Kidney (tissue), 14 donors: Measurements from ENCODE around the gene WDR81. TPM values are rescaled to one million over a fixed set of nuclear protein-coding genes. Genes with fewer than 3 reads are reported as not detected.
A peak's percentile ranks its signal among the peaks of the same experiment; 100 is the strongest.

Experiments used
- DNase-seq, 5 donors: peaks; one replicate each; pipeline ENCODE4 v3.0.0-alpha.2; 2013 to 2020
- FAIRE-seq: peaks from 2 replicates; lab custom pipeline; 2012; peaks lifted over from hg19 to GRCh38; lab: Jason Lieb, UNC
- H3K27ac ChIP-seq, 2 donors: one replicate each; pipeline ENCODE4 v1.7.0; 2013; ENCODE audit warnings: low read depth in 2 of 2, low read length in 2 of 2, inconsistent platforms in 1 of 2
- H3K27me3 ChIP-seq: one replicate; pipeline ENCODE4 v1.7.1; 2013; ENCODE audit warnings: low read length, inconsistent platforms; ENCODE audit not compliant: control insufficient read depth, insufficient read depth
- H3K36me3 ChIP-seq, 3 donors: one replicate each; pipeline versions ENCODE4 v1.7.0 to v1.7.1; 2013; ENCODE audit warnings: low read length in 3 of 3, control low read depth in 1 of 3, inconsistent platforms in 1 of 3; ENCODE audit not compliant: insufficient read depth in 3 of 3, control insufficient read depth in 2 of 3
- H3K4me1 ChIP-seq, 3 donors: one replicate each; pipeline versions ENCODE4 v1.7.0 to v1.7.1; 2013; ENCODE audit warnings: low read length in 3 of 3, inconsistent platforms in 1 of 3, low read depth in 1 of 3; ENCODE audit not compliant: control insufficient read depth in 2 of 3, insufficient read depth in 2 of 3
- H3K4me3 ChIP-seq, 3 donors: one replicate each; pipeline versions ENCODE4 v1.7.0 to v1.8.1; 2013; ENCODE audit warnings: low read length in 3 of 3, control low read depth in 1 of 3, inconsistent platforms in 1 of 3
- H3K9ac ChIP-seq, 3 donors: one replicate each; pipeline versions ENCODE4 v1.7.0 to v1.7.1; 2013; ENCODE audit warnings: low read length in 3 of 3, control low read depth in 1 of 3, inconsistent platforms in 1 of 3
- H3K9me3 ChIP-seq, 3 donors: one replicate each; pipeline versions ENCODE4 v1.7.0 to v1.7.1; 2013; ENCODE audit warnings: low read length in 3 of 3, control low read depth in 1 of 3, inconsistent platforms in 1 of 3; ENCODE audit not compliant: control insufficient read depth in 2 of 3, insufficient read depth in 1 of 3
- CTCF ChIP-seq: IDR thresholded peaks from 3 replicates; pipeline ENCODE4 v1.5.1; 2012; ENCODE audit warnings: mild to moderate bottlenecking, moderate library complexity, borderline replicate concordance; ENCODE audit not compliant: insufficient read depth; ENCODE audit errors: extremely low read depth
- intact Hi-C: fragments of 100-400 bp; cut with DNase I; formaldehyde crosslinking; loops from one replicate; pipeline ENCODE4 v1.11.1; 2022
- polyA plus RNA-seq: library from polyadenylated mRNA; stranded (reverse); fragments of 350-450 nt; fragmentation: Illumina TruSeq; extraction: RNeasy Lipid Tissue Mini Kit (QIAGEN cat#74804); gene quantifications from one replicate; pipeline ENCODE4 v1.2.3, GENCODE V29; 2014; ENCODE audit warnings: low read depth, low replicate concordance; ENCODE audit not compliant: insufficient read depth
- total RNA-seq: library from RNA; stranded (reverse); fragmentation: NEBNext Ultra II Directional; extraction: Animal tissue kit (Norgen Biotek cat#: 25700); gene quantifications from one replicate; pipeline ENCODE4 v1.2.1, GENCODE V29; 2021
- donor health status: control.
- donor health status: control.
- donor health status: control.
- donor health status: control.
- donor health status: control.
- donor health status: DM: yes; HTN: yes; CAD: no.
- donor health status: Normal renal cell carcinoma (clear cell type).

WDR81 gene
- total and polyA plus RNA-seq, 2 donors from 2014 or later: 16.1 to 28.5 TPM

DNA sequence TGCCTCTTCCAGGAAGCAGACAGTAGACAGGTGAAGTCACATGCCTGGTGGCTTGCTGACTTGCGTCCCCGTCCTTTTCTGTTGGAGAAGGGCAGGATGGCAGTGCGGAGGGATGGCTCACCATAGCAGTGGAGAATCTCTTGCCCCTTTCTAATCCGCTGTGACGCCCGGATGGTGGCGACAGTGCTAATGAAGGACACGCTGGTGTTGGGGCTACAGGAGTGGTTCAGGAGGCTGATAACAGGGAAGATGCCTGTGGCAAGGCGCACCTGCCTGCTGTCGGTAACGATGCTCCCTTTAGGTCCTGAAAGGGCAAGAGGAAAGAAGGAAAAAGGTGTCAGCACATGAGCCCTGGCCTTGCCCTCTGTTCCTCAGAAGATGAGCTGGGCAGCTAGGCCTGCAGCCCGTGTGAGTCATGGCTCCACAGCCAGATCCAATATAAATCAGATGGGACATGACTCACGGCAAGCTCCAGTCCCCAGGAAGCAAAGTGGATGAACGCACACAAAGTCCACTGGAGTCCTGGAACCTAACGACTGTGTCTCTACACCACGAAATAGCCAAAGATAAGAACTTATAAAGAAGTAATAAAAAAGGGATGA is 62.9 kb downstream of the WDR81 start:
- no peak overlapping the region for H3K9ac ChIP-seq
- H3K27me3 ChIP-seq: no peaks in the 10 kb centered on the region
- no peaks in the 10 kb centered on the region for H3K9me3 ChIP-seq
- no peak for TF ChIP-seq CTCF
- peaks cover 0 to 20% (median 7%) of the 10 kb centered on the region in 3 donors for H3K4me1 ChIP-seq
- FAIRE-seq (no peak), DNase-seq (peak in 1 of 5 donors; percentile 75)
- H3K27ac ChIP-seq: peak overlapping the region; percentile 14 to 21
- H3K36me3 ChIP-seq: peaks cover 0 to 12% (median 0%) of the 10 kb centered on the region in 3 donors
- H3K4me3 ChIP-seq: no peak overlapping the region
- intact Hi-C loops: no loop called here

Other genes with a start within 250 kb of the WDR81 start
- gene MYO1C, start 232.0 kb upstream of the WDR81 start, total RNA-seq: 225 TPM
- gene MYO1C, start 232.0 kb upstream of the WDR81 start, polyA plus RNA-seq: 62.7 TPM
- 46.2 TPM for gene INPP5K, start 208.1 kb upstream of the WDR81 start, total RNA-seq
- 36.1 TPM for gene INPP5K, start 208.1 kb upstream of the WDR81 start, polyA plus RNA-seq
- 88.5 TPM for gene PITPNA, start 161.9 kb upstream of the WDR81 start, total RNA-seq
- 45.2 TPM for gene PITPNA, start 161.9 kb upstream of the WDR81 start, polyA plus RNA-seq
- 48.9 TPM for gene SLC43A2, start 95.9 kb upstream of the WDR81 start, total RNA-seq
- 60.4 TPM for gene SLC43A2, start 95.9 kb upstream of the WDR81 start, polyA plus RNA-seq
- gene SCARF1, start 79.0 kb upstream of the WDR81 start, total RNA-seq: 20.1 TPM
- 7.0 TPM for gene SCARF1, start 79.0 kb upstream of the WDR81 start, polyA plus RNA-seq
- gene RILP, start 74.8 kb upstream of the WDR81 start, total RNA-seq: 17.1 TPM
- gene RILP, start 74.8 kb upstream of the WDR81 start, polyA plus RNA-seq: 26.6 TPM
- gene PRPF8, start 39.8 kb upstream of the WDR81 start, total RNA-seq: 236 TPM
- 181 TPM for gene PRPF8, start 39.8 kb upstream of the WDR81 start, polyA plus RNA-seq
- gene TLCD2, start 14.3 kb upstream of the WDR81 start, total RNA-seq: 6.2 TPM
- 1.3 TPM for gene TLCD2, start 14.3 kb upstream of the WDR81 start, polyA plus RNA-seq
- 30.6 TPM for gene SERPINF2, start 18.2 kb downstream of the WDR81 start, total RNA-seq
- 209 TPM for gene SERPINF2, start 18.2 kb downstream of the WDR81 start, polyA plus RNA-seq
- gene SERPINF1, start 37.4 kb downstream of the WDR81 start, total RNA-seq: 121 TPM
- 36.2 TPM for gene SERPINF1, start 37.4 kb downstream of the WDR81 start, polyA plus RNA-seq
- gene SMYD4, start 105.2 kb downstream of the WDR81 start, total RNA-seq: 12.2 TPM
- gene SMYD4, start 105.2 kb downstream of the WDR81 start, polyA plus RNA-seq: 3.4 TPM
- 89.0 TPM for gene RPA1, start 105.3 kb downstream of the WDR81 start, total RNA-seq
- 26.1 TPM for gene RPA1, start 105.3 kb downstream of the WDR81 start, polyA plus RNA-seq